Measurements from ENCODE around the gene PCNX3. TPM values are rescaled to one million over a fixed set of nuclear protein-coding genes. Genes with fewer than 3 reads are reported as not detected.

PCNX3 gene
- total RNA-seq, 3 donors from 2014 or later, result 13.4 to 21.0 (median 20.1) TPM

- Histone ChIP-seq H3K9me3 (no peaks in the 10 kb centered on the region), H3K36me3 (no peaks in the 10 kb centered on the region), H3K27ac (no peak overlapping the region), H3K4me3 (no peak overlapping the region), H3K4me1 (peaks cover 16 to 18% of the 10 kb centered on the region in 2 donors), H3K27me3 (no peaks in the 10 kb centered on the region)
- TF ChIP-seq, protein P1, sequence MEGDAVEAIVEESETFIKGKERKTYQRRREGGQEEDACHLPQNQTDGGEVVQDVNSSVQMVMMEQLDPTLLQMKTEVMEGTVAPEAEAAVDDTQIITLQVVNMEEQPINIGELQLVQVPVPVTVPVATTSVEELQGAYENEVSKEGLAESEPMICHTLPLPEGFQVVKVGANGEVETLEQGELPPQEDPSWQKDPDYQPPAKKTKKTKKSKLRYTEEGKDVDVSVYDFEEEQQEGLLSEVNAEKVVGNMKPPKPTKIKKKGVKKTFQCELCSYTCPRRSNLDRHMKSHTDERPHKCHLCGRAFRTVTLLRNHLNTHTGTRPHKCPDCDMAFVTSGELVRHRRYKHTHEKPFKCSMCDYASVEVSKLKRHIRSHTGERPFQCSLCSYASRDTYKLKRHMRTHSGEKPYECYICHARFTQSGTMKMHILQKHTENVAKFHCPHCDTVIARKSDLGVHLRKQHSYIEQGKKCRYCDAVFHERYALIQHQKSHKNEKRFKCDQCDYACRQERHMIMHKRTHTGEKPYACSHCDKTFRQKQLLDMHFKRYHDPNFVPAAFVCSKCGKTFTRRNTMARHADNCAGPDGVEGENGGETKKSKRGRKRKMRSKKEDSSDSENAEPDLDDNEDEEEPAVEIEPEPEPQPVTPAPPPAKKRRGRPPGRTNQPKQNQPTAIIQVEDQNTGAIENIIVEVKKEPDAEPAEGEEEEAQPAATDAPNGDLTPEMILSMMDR (IDR thresholded peaks at IDR 0.05), result no peak
- TF ChIP-seq POLR2AphosphoS5 (IDR thresholded peaks at IDR 0.05), result no peak
- no peak for TF ChIP-seq POLR2A (IDR thresholded peaks at IDR 0.05)
- no peak for DNase-seq (ENCODE audit: low spot score in 2 of 2)
- intact Hi-C loops (cut with DNase I; ENCODE audit: low total_unique reads), result no loop called here
Observed at GRCh38 chr11:65580031-65580692, 35.4 kb upstream of the PCNX3 start.

- Histone ChIP-seq H3K36me3 (no peaks in the 10 kb centered on the region), H3K4me3 (no peak overlapping the region), H3K27me3 (no peaks in the 10 kb centered on the region), H3K27ac (no peak overlapping the region), H3K4me1 (peaks cover 11 to 15% of the 10 kb centered on the region in 2 donors), H3K9me3 (no peaks in the 10 kb centered on the region)
- intact Hi-C loops (cut with DNase I; ENCODE audit: low total_unique reads), result no loop called here
- no peak for TF ChIP-seq POLR2A (IDR thresholded peaks at IDR 0.05)
- TF ChIP-seq POLR2AphosphoS5 (IDR thresholded peaks at IDR 0.05), result no peak
- TF ChIP-seq, protein P1 (IDR thresholded peaks at IDR 0.05), result no peak
- DNase-seq (ENCODE audit: low spot score in 2 of 2), result no peak
Observed at GRCh38 chr11:65580756-65581155, 34.8 kb upstream of the PCNX3 start.

GRCh38 chr11:65581928-65582327, 33.6 kb upstream of the PCNX3 start:
- TF ChIP-seq POLR2AphosphoS5 (IDR thresholded peaks at IDR 0.05) (no peak), POLR2A (IDR thresholded peaks at IDR 0.05) (no peak)
- TF ChIP-seq, protein P1 (IDR thresholded peaks at IDR 0.05), result no peak
- H3K4me1 ChIP-seq, result peaks cover 4 to 7% of the 10 kb centered on the region in 2 donors
- H3K27ac ChIP-seq, result no peak overlapping the region
- intact Hi-C loops (cut with DNase I; ENCODE audit: low total_unique reads), result no loop called here
- no peaks in the 10 kb centered on the region for H3K36me3 ChIP-seq
- no peaks in the 10 kb centered on the region for H3K27me3 ChIP-seq
- no peaks in the 10 kb centered on the region for H3K9me3 ChIP-seq
- no peak overlapping the region for H3K4me3 ChIP-seq
- DNase-seq (ENCODE audit: low spot score in 2 of 2), result no peak

- Histone ChIP-seq H3K9me3 (no peaks in the 10 kb centered on the region), H3K4me3 (no peak overlapping the region), H3K27ac (no peak overlapping the region), H3K36me3 (no peaks in the 10 kb centered on the region), H3K27me3 (no peaks in the 10 kb centered on the region), H3K4me1 (no peaks in the 10 kb centered on the region)
- DNase-seq (ENCODE audit: low spot score in 2 of 2), result no peak
- intact Hi-C loops (cut with DNase I; ENCODE audit: low total_unique reads), result no loop called here
- TF ChIP-seq POLR2A (IDR thresholded peaks at IDR 0.05) (no peak), POLR2AphosphoS5 (IDR thresholded peaks at IDR 0.05) (no peak)
- TF ChIP-seq, protein P1 (IDR thresholded peaks at IDR 0.05), result no peak
Observed at GRCh38 chr11:65583589-65583988, 32.0 kb upstream of the PCNX3 start.

DNA sequence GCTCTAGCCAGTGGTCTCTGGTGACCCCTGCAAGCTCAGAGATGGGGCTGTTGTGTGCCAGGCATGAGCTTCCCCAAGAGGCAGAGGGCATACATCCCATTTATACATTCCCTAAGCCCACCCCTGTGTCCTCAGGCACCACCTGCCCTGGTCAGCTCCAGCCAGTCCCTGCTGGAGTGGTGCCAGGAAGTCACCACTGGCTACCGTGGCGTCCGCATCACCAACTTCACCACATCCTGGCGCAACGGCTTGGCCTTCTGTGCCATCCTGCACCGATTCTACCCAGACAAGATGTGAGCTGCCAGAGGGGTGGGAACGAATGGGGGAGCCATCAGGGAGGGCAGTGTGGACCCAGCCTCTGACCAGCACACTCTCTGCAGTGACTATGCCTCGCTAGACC, 31.5 kb upstream of the PCNX3 start:
- no peaks in the 10 kb centered on the region for H3K27me3 ChIP-seq
- no peaks in the 10 kb centered on the region for H3K9me3 ChIP-seq
- H3K27ac ChIP-seq, result no peak overlapping the region
- no peak for DNase-seq (ENCODE audit: low spot score in 2 of 2)
- H3K4me3 ChIP-seq, result no peak overlapping the region
- intact Hi-C loops (cut with DNase I; ENCODE audit: low total_unique reads), result no loop called here
- TF ChIP-seq POLR2A (IDR thresholded peaks at IDR 0.05), result no peak
- H3K4me1 ChIP-seq, result no peaks in the 10 kb centered on the region
- H3K36me3 ChIP-seq, result no peaks in the 10 kb centered on the region
